Transverse colon (tissue), 3 donors: ENCODE measurements around the gene PNMA8B.

Experiments used
- POLR2A ChIP-seq: fragments of 450-650 bp; IDR thresholded peaks from one replicate; pipeline ENCODE4 v1.6.1; 2016; ENCODE audit warnings: antibody characterized with exemption, mild to moderate bottlenecking, moderate library complexity
- TF ChIP-seq, protein P1 (sequence below), 5 experiments: fragments of 200-600 bp in 3 of 5; fragments of 450-650 bp in 2 of 5; sonication (generic) in 3 of 5; IDR thresholded peaks; 1 replicate in 2 of 5; 2 replicates in 3 of 5; pipeline ENCODE4 v1.5.1; 2016 to 2017; ENCODE audit warnings: antibody characterized with exemption in 5 of 5, inconsistent platforms in 3 of 5, mild to moderate bottlenecking in 2 of 5, moderate library complexity in 1 of 5

DNA sequence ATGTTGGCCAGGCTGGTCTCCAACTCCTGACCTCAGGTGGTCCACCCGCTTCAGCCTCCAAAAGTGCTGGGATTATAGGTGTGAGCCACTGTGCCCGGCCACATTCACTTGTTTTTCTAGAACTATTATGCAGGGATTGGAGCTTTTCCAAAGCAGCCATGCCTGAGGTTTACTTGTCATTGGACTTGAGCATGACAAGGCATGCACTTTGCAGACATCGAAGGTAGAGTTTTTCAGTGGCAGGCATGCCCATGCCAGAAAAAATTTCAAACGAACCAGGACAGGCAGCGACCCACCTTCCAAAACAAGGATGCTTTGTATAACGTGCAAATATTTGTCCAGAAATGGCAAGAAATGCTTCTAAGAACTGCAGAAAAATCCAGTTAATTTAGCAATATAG, 42.0 kb downstream of the PNMA8B start:
- TF ChIP-seq, protein P1, sequence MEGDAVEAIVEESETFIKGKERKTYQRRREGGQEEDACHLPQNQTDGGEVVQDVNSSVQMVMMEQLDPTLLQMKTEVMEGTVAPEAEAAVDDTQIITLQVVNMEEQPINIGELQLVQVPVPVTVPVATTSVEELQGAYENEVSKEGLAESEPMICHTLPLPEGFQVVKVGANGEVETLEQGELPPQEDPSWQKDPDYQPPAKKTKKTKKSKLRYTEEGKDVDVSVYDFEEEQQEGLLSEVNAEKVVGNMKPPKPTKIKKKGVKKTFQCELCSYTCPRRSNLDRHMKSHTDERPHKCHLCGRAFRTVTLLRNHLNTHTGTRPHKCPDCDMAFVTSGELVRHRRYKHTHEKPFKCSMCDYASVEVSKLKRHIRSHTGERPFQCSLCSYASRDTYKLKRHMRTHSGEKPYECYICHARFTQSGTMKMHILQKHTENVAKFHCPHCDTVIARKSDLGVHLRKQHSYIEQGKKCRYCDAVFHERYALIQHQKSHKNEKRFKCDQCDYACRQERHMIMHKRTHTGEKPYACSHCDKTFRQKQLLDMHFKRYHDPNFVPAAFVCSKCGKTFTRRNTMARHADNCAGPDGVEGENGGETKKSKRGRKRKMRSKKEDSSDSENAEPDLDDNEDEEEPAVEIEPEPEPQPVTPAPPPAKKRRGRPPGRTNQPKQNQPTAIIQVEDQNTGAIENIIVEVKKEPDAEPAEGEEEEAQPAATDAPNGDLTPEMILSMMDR (IDR thresholded peaks at IDR 0.05): no peak
- TF ChIP-seq POLR2A: no peak
